22Rv1 (cell line): ENCODE measurements around the gene BPIFB3.

Experiments
- H3K27ac ChIP-seq: fragments of 450-650 bp; 2 replicates; pipeline ENCODE4 v1.5.1; 2017
- ZFX ChIP-seq: fragments of 450-650 bp; IDR thresholded peaks from 2 replicates; pipeline ENCODE4 v1.6.1; 2017; ENCODE audit warnings: antibody characterized with exemption, borderline replicate concordance
- TF ChIP-seq, protein P1 (sequence below): fragments of 450-650 bp; IDR thresholded peaks from 2 replicates; pipeline ENCODE4 v1.5.1; 2017; ENCODE audit warnings: mild to moderate bottlenecking

BPIFB3 gene

DNA sequence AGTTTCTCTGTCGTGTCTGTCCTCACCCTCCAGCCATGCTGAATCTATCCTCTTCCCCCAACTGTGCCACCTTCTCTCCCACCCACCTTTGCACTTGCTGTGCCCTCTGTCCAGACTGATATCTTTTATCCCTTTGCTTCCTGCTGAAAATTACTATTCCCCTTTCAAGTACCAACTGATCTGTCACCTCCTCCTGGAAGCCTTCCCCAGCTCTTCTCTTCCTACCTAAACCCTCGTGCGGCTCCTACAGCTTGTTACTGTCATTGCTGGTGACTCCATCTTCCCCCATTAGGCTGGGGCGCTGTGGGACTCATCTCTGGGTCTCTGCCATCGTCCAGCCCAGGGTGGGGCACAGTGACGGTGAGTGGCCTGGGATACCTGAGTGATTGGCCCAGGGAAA lies 21.1 kb upstream of the BPIFB3 start:
- H3K27ac ChIP-seq: no peak overlapping the region
- no peak for TF ChIP-seq ZFX
- TF ChIP-seq, protein P1, sequence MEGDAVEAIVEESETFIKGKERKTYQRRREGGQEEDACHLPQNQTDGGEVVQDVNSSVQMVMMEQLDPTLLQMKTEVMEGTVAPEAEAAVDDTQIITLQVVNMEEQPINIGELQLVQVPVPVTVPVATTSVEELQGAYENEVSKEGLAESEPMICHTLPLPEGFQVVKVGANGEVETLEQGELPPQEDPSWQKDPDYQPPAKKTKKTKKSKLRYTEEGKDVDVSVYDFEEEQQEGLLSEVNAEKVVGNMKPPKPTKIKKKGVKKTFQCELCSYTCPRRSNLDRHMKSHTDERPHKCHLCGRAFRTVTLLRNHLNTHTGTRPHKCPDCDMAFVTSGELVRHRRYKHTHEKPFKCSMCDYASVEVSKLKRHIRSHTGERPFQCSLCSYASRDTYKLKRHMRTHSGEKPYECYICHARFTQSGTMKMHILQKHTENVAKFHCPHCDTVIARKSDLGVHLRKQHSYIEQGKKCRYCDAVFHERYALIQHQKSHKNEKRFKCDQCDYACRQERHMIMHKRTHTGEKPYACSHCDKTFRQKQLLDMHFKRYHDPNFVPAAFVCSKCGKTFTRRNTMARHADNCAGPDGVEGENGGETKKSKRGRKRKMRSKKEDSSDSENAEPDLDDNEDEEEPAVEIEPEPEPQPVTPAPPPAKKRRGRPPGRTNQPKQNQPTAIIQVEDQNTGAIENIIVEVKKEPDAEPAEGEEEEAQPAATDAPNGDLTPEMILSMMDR: no peak

DNA sequence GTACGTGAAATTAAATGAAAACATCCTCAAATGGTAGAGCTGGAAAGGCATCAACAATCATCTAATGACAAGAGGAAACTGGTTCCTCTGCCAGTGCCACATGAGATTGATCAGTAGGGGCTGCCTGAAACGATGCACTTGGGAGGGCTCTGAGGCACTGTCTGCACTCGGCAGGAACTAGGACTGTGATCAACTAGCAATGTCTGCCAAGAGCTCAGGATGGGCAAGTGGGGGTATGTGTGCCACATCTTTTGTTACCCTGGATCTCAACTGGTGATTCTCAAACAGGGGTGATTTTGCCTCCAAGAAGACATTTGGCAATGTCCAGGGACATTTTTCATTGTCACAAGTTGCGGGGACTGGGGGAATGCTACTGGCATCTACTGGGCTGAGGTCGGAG lies 20.3 kb upstream of the BPIFB3 start:
- TF ChIP-seq ZFX: no peak
- TF ChIP-seq, protein P1: no peak
- H3K27ac ChIP-seq: no peak overlapping the region

DNA sequence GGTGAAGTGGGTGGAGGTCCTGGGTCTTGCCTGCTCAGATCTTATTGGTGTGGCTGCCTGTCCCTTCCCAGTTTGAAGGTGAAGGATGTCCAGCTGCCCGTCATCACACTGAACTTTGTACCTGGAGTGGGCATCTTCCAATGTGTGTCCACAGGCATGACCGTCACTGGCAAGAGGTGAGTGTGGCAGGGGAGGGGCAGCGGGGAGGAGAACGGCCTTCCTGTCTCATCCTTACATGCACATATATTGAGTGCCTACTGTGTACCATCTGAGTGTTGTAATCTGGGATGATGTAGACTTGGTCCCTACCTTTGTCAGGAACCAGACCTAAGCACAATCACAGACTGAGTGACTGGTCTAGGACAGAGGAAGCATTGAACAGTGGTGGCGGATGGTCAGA lies 19.6 kb upstream of the BPIFB3 start:
- no peak for TF ChIP-seq ZFX
- TF ChIP-seq, protein P1: no peak
- no peak overlapping the region for H3K27ac ChIP-seq

DNA sequence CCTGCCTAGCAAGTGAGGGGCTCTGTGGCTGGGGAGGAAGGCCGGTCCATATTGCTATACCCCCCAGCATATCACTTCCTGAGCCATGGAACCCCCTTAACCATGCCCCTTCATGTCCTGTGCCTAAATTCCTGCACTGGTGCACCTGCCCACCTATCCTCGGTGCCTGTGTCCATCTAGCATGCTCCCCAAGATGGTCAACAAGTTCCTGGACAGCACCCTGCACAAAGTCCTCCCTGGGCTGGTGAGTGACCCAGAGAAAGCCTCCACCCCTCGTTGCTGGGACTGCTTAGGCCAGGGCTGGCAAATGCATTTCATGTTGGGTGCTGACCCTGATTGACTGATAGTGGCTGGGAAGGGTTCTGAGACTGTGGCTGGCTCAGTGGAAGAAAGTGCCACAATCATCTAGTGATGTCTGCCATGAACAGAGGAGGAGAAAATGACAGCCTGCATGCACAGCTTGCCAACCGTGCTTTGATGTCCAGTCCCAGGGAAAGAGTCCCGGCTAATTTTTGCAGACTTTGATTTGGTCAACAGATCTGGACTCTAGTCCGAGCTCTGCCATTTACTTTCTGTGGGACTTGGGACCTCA lies 18.7 kb upstream of the BPIFB3 start:
- no peak for TF ChIP-seq ZFX
- TF ChIP-seq, protein P1: no peak
- no peak overlapping the region for H3K27ac ChIP-seq

DNA sequence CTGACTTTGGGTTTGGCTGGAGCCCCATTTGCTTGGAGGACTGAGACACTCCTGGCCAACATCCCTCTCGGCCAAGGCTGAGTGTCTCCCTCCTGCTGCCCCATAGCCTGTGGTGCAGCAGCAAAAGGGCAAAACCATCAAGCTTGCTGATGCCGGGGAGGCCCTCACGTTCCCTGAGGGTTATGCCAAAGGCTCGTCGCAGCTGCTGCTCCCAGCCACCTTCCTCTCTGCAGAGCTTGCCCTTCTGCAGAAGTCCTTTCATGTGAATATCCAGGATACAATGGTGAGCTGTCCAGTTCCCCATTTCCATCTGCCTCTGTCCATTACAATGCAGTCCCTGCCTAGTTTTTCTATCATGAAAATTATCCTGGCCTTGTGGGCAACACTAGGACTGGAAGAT lies 16.2 kb upstream of the BPIFB3 start:
- H3K27ac ChIP-seq: no peak overlapping the region
- TF ChIP-seq, protein P1: no peak
- TF ChIP-seq ZFX: no peak

DNA sequence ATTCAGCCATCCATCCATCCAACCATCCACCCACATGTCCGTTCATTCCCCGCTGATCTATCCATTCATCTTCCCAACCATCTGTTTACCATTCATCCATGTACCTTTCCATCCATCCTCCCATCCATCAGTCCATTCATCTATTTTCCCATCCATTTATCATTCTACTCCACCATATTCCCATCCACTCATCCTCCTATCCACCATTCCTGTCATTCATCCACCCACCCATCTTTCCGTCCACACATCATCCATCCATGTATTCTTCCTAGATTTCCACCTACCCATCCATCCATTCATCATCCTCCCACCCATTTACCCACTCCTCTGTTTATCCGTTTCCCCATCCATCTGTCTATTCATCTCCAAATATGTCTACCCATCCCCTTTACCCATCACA lies 15.5 kb upstream of the BPIFB3 start:
- no peak overlapping the region for H3K27ac ChIP-seq
- TF ChIP-seq ZFX: no peak
- TF ChIP-seq, protein P1: no peak

DNA sequence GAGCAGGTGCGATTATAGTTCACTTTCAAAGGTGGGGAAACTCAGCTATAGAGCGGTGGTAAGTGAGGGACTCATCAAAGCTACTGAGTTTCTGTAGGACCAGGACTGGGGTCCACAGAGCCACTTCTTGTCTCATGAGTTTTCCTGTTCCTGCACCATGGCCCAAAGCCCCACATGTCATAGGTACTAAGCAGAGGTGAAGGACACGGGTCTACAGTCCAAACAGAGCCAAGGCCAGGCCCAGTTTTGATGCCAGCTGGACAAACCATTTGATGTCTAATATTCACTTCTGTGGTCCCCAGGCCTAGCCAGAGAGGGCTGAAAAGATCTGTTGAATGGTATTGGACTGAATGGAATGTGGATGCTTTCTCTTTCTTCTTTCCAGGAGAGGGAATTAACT lies 11.3 kb upstream of the BPIFB3 start:
- TF ChIP-seq, protein P1: no peak
- no peak for TF ChIP-seq ZFX
- H3K27ac ChIP-seq: no peak overlapping the region
